ENCODE data around the gene DLG2. TPM values are rescaled to one million over a fixed set of nuclear protein-coding genes. Genes with fewer than 3 reads are reported as not detected.

DLG2 gene
- total and polyA plus RNA-seq, 2 of the 8 experiments (the other 6 are each of a cell fraction or from before 2014, with no cell fraction given), result 1.7 to 14.3 TPM

DNA sequence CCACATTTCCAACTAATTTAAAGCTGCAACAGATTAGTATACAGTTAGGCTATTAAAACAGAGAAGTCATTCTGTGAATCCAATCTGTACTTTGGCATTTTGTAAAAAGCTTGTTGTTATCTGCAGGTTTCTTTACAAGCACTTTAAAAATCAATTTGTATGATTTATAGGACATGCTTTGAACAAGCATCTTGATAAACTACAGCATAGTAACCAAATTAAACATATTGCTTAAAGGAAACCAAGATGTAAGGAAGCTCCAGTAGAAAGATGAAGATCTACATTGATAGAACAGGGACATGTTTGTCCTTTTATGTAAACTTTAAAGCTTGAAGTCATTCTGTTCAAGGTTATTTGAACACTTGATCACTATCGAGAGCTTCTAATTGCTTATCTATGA is 1842.7 kb downstream of the DLG2 start (continued):
- TF ChIP-seq, protein P1, sequence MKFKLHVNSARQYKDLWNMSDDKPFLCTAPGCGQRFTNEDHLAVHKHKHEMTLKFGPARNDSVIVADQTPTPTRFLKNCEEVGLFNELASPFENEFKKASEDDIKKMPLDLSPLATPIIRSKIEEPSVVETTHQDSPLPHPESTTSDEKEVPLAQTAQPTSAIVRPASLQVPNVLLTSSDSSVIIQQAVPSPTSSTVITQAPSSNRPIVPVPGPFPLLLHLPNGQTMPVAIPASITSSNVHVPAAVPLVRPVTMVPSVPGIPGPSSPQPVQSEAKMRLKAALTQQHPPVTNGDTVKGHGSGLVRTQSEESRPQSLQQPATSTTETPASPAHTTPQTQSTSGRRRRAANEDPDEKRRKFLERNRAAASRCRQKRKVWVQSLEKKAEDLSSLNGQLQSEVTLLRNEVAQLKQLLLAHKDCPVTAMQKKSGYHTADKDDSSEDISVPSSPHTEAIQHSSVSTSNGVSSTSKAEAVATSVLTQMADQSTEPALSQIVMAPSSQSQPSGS (IDR thresholded peaks at IDR 0.05; ENCODE audit: low read length), result no peak
- no peak for TF ChIP-seq SP2 (IDR thresholded peaks at IDR 0.05; ENCODE audit: low read length)
- no peak for TF ChIP-seq NRF1 (IDR thresholded peaks at IDR 0.05; ENCODE audit: low read depth, low read length)
- TF ChIP-seq POLR2A (IDR thresholded peaks at IDR 0.05; ENCODE audit: control extremely low read depth in 1 of 2, low read depth in 2 of 2, low read length in 2 of 2), result no peak
- no peak for TF ChIP-seq SIN3A (conservative IDR thresholded peaks at IDR 0.05 in 1 of 2, IDR thresholded peaks at IDR 0.05 in 1 of 2; ENCODE audit: low read depth in 1 of 2, low read length in 2 of 2)
- TF ChIP-seq SP1 (IDR thresholded peaks at IDR 0.05; ENCODE audit: low read depth, low read length), result no peak
